Lower lobe of right lung (tissue), 2 donors: ENCODE data around the gene FAM89A. TPM values are rescaled to one million over a fixed set of nuclear protein-coding genes. Genes with fewer than 3 reads are reported as not detected.

Experiments used
- ATAC-seq, 2 donors: fragments of 200-7000 bp; cut with Tn5 transposase; one replicate each; pipeline ENCODE4 v1.9.1; 2020 to 2022; ENCODE audit warnings: mild to moderate bottlenecking in 2 of 2, moderate library complexity in 2 of 2
- DNase-seq: peaks from one replicate; pipeline ENCODE4 v3.0.0-alpha.2; 2020
- H3K27ac ChIP-seq: fragments of 200-600 bp; one replicate; pipeline ENCODE4 v1.8.0; 2022
- H3K27me3 ChIP-seq: fragments of 200-600 bp; one replicate; pipeline ENCODE4 v1.8.0; 2022; ENCODE audit warnings: low read depth
- H3K36me3 ChIP-seq: fragments of 200-600 bp; one replicate; pipeline ENCODE4 v1.8.0; 2022; ENCODE audit warnings: mild to moderate bottlenecking
- H3K4me1 ChIP-seq: fragments of 200-600 bp; one replicate; pipeline ENCODE4 v1.8.0; 2022
- H3K4me3 ChIP-seq: fragments of 200-600 bp; one replicate; pipeline ENCODE4 v1.8.0; 2022; ENCODE audit warnings: mild to moderate bottlenecking
- H3K9me3 ChIP-seq: fragments of 200-600 bp; one replicate; pipeline ENCODE4 v1.8.0; 2022
- intact Hi-C: fragments of 100-400 bp; cut with DNase I; formaldehyde crosslinking; loops from one replicate; pipeline ENCODE4 v1.11.0; 2022
- total RNA-seq: library from RNA; stranded (reverse); fragmentation: NEBNext Ultra II Directional; extraction: Animal tissue kit (Norgen Biotek cat#: 25700); gene quantifications from one replicate; pipeline ENCODE4 v1.2.1, GENCODE V29; 2021
- TF ChIP-seq, protein P1 (sequence below): fragments of 200-600 bp; IDR thresholded peaks from one replicate; pipeline ENCODE4 v1.8.0; 2022; ENCODE audit warnings: antibody characterized with exemption, mild to moderate bottlenecking
- donor health status: DM: no; HTN: yes; CAD: no; lungs with severe emphysema.

FAM89A gene
- total RNA-seq, 1 donor from 2014 or later, result 54.6 TPM

GRCh38 chr1:231000639-231001038 lies 39.4 kb downstream of the FAM89A start:
- intact Hi-C loops, result no loop called here
- DNase-seq (no peak), ATAC-seq (no peak)
- H3K36me3 ChIP-seq, result peaks cover 60% of the 10 kb centered on the region
- peaks cover 17% of the 10 kb centered on the region for H3K9me3 ChIP-seq
- no peaks in the 10 kb centered on the region for H3K4me1 ChIP-seq
- H3K27ac ChIP-seq, result no peak overlapping the region
- H3K27me3 ChIP-seq, result no peaks in the 10 kb centered on the region
- no peak overlapping the region for H3K4me3 ChIP-seq
- TF ChIP-seq, protein P1, sequence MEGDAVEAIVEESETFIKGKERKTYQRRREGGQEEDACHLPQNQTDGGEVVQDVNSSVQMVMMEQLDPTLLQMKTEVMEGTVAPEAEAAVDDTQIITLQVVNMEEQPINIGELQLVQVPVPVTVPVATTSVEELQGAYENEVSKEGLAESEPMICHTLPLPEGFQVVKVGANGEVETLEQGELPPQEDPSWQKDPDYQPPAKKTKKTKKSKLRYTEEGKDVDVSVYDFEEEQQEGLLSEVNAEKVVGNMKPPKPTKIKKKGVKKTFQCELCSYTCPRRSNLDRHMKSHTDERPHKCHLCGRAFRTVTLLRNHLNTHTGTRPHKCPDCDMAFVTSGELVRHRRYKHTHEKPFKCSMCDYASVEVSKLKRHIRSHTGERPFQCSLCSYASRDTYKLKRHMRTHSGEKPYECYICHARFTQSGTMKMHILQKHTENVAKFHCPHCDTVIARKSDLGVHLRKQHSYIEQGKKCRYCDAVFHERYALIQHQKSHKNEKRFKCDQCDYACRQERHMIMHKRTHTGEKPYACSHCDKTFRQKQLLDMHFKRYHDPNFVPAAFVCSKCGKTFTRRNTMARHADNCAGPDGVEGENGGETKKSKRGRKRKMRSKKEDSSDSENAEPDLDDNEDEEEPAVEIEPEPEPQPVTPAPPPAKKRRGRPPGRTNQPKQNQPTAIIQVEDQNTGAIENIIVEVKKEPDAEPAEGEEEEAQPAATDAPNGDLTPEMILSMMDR, result no peak

DNA sequence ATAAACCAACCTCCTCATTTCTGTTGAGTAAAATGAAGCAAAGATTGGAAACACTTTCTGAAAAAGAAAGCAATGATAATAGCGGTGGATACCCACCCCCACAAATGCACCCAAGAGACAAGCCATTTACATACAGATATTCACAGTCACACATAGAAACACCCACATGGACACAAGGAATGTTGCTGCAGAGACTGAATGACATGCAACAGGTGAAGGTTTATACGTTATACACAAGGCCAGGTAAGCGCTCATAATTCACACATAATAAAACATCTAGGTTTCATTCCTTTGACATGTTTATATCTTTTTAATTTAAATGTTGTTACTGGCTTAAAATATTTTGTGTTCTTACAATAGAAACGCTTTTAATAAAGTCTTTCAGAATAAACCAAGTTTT lies 39.9 kb downstream of the FAM89A start:
- Histone ChIP-seq H3K4me3 (no peak overlapping the region), H3K36me3 (peaks cover 62% of the 10 kb centered on the region), H3K27me3 (no peaks in the 10 kb centered on the region), H3K27ac (no peak overlapping the region), H3K4me1 (no peaks in the 10 kb centered on the region), H3K9me3 (peaks cover 17% of the 10 kb centered on the region)
- intact Hi-C loops, result no loop called here
- TF ChIP-seq, protein P1, result no peak
- DNase-seq (no peak), ATAC-seq (no peak)

- TF ChIP-seq, protein P1, result no peak
- DNase-seq (no peak), ATAC-seq (no peak)
- H3K27ac ChIP-seq, result no peak overlapping the region
- H3K4me3 ChIP-seq, result no peak overlapping the region
- no peaks in the 10 kb centered on the region for H3K27me3 ChIP-seq
- no peaks in the 10 kb centered on the region for H3K9me3 ChIP-seq
- H3K4me1 ChIP-seq, result no peaks in the 10 kb centered on the region
- H3K36me3 ChIP-seq, result peaks cover 73% of the 10 kb centered on the region
- intact Hi-C loops, result no loop called here
Observed at GRCh38 chr1:230994860-230995259, 45.2 kb downstream of the FAM89A start.

DNA sequence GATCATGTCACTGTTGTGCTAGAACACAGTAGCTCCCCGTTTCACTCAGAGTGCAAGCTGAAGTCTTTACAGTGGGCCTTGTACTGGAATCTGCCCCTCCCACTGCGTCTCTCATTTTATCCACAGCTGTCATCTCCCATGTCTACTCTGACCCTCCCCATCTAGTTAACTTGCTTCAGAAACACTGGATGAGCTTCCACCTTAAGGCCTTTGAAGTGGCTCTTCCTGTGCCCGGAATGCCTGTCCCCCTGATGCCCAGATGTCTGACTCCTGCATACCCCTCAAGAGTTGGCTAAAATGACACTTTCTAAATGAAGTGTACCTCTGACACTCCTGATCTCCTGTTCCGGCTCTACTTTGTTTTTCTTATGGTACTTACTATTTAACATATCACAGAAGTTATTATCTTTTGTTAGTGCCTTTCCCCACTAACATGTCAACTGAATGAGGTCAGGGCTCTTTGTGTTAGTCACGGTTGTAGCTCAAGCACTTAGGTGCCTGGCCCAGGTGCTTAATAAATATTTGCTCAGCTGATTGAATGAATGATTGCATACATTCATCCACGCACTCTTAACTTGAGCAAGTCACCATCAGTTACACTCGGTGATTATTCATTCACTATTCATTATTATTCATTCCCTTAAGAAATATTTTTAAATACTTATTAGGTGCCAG lies 47.8 kb downstream of the FAM89A start:
- TF ChIP-seq, protein P1, result no peak
- peaks cover 54% of the 10 kb centered on the region for H3K36me3 ChIP-seq
- peak overlapping the region; percentile 18 for H3K27ac ChIP-seq
- H3K4me1 ChIP-seq, result no peaks in the 10 kb centered on the region
- ATAC-seq (peak; percentile 80 to 94), DNase-seq (no peak)
- no peak overlapping the region for H3K4me3 ChIP-seq
- no peaks in the 10 kb centered on the region for H3K27me3 ChIP-seq
- intact Hi-C loops, result no loop called here
- H3K9me3 ChIP-seq, result no peaks in the 10 kb centered on the region

DNA sequence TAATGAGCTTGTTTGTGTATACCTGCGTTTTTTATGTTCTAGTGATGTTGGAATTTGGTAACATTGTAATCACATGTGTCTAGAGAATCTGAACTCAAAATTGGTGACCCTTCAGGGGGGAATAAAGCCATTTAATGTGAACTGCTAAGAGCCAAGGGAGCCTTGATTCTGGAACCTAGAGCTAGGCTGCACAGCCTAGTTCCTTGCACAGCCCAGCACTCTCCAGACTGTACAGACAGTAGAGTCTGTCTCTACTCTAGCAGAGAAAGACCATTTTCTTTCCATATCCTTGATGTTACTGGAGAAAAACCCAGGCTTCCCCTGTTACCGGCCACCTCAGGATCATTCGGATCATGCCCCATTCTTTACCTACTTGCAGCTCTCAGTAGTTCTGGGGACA lies 52.6 kb downstream of the FAM89A start:
- H3K27me3 ChIP-seq, result no peaks in the 10 kb centered on the region
- H3K27ac ChIP-seq, result no peak overlapping the region
- intact Hi-C loops, result no loop called here
- no peaks in the 10 kb centered on the region for H3K9me3 ChIP-seq
- no peaks in the 10 kb centered on the region for H3K4me1 ChIP-seq
- peaks cover 33% of the 10 kb centered on the region for H3K36me3 ChIP-seq
- TF ChIP-seq, protein P1, result no peak
- DNase-seq (no peak), ATAC-seq (no peak)
- H3K4me3 ChIP-seq, result no peak overlapping the region
